ENCODE measurements around the gene TECRL. TPM values are rescaled to one million over a fixed set of nuclear protein-coding genes. Genes with fewer than 3 reads are reported as not detected.

TECRL gene
- total RNA-seq, 2 donors from 2014 or later, result 203 to 712 TPM

GRCh38 chr4:64230709-64231310 is 178.4 kb downstream of the TECRL start:
- Histone ChIP-seq H3K27me3 (no peaks in the 10 kb centered on the region), H3K27ac (no peak overlapping the region), H3K36me3 (no peaks in the 10 kb centered on the region), H3K4me3 (no peak overlapping the region), H3K4me1 (no peaks in the 10 kb centered on the region), H3K9me3 (peaks cover 0 to 70% of the 10 kb centered on the region in 2 donors)
- TF ChIP-seq CTCF (IDR thresholded peaks at IDR 0.05), result no peak
- no peak for DNase-seq (ENCODE audit: low spot score)

Measured in right atrium auricular region (tissue), 2 donors.